HG03064 (cell line): ENCODE measurements around the gene TMX4.
A peak's percentile ranks its signal among the peaks of the same experiment; 100 is the strongest.

Source experiments
- ATAC-seq: cut with Tn5 transposase; IDR thresholded peaks from one replicate; pipeline ENCODE4 v1.9.1; 2021; ENCODE audit warnings: low read depth; ENCODE audit not compliant: unreplicated experiment

Gene TMX4

DNA sequence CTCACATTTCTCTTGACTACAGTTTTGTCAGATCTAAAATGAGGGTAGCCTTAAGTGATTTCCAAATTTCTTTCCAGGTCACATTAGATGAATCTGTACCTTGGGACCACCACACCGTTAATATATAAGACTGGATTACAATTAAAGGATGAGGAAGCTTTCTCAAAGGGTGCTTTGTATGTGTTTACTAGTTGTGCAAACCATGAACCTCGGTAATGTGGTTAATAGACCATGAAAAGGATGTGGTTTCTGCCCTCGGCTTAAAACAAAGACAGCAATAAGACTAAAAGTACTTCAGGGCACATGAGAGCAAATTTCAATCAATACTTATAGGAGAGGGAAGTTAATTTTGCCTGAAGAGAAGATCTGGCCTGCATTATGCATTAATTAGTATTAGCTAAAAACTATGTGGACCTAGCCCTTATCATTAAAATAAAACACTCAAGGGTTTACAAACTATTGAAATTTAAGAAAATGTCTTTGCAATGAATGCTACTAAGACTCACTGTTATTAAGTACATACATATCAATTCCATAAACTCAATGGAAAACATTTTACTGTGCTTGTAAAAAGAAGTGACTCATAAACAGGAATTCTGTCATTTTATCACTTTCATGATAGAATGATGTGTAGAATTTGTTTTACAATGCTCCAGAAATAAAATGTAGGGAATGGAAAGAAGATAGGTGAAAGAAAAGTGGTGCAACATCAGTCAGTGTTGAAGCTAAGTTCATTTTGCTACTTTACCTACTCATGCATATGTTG is 936 bp upstream of the TMX4 start:
- ATAC-seq: peak; percentile 49

DNA sequence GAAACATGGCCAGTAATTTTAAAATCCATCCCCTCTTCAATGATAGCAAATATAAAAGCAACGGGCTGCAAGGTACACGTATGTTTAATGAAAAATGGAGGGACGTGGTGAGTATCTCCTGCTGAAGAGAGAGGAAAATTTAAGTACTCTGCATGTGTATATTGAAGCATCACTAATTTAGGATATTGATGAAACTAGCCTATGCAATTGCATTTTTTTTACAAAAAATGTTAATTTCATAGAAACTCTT is 362 bp upstream of the TMX4 start:
- peak; percentile 3 for ATAC-seq

DNA sequence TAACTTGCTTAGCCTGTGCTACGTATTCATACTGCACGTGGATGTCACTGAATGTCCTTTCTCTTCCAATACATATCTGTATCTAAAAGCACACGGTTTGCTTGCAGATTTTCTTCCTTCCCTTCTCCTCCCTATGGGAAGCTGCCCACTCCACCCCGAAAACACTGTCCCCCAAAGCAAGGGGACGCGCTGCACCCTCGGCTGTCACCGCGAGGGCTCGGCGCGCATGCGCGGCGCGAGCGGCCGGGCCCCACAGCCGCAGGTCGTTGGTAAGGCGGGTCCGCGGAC is 659 bp downstream of the TMX4 start:
- peak; percentile 75 for ATAC-seq

DNA sequence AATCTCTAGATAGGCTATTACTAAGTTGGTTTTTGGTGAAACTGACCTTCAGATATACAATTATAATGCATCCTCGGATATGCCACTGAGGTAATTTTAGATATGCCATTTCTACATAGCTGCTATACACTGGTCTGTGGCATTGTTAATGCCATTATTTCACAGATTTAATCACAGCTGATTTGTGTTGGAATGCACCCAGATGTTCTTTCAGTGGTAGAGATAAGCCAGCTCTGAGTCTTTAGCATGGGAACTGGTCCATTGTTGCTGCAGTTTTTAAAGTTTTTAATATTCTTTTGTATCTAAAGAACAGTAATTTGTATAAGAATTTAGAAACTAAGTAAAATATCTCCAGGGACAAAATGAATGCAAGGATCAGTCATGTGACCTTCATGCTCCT is 6.8 kb downstream of the TMX4 start:
- no peak for ATAC-seq

DNA sequence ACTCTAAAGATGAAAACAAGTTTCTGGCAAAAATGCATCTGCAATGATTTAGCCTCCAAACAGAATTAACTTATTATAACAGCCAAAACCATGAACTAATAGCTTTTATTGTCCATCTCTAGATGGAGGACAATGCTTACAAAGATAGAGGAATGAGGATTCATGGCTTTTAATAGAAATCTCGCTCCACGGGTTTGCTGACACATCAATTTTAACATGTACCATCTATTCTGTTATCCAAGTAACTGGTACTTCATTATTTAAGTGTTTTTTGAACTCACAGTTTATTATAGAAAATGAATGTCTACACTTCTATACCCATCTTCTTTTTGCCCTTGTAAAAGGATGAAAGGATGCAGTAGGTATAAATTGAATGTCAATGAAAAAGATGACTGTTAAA is 10.8 kb downstream of the TMX4 start:
- ATAC-seq: no peak

DNA sequence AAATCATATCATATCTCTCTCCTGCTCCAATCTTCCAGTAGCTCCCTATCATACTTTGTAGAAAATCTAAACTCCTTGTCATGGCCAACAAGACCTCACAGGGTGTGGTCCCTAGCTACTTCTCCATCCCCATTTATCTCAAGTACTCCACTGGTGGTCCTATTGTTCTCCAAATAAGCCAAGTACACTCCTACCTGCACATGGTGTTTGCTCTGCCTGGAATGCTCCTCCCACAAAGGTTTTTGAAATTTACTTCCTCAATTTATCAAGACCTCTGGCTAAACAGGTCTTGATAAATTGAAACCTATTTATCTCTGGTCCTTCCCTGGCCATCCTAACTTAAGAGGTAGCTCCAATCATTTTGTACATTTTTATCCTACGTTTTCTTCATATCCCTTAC is 12.1 kb downstream of the TMX4 start:
- no peak for ATAC-seq

DNA sequence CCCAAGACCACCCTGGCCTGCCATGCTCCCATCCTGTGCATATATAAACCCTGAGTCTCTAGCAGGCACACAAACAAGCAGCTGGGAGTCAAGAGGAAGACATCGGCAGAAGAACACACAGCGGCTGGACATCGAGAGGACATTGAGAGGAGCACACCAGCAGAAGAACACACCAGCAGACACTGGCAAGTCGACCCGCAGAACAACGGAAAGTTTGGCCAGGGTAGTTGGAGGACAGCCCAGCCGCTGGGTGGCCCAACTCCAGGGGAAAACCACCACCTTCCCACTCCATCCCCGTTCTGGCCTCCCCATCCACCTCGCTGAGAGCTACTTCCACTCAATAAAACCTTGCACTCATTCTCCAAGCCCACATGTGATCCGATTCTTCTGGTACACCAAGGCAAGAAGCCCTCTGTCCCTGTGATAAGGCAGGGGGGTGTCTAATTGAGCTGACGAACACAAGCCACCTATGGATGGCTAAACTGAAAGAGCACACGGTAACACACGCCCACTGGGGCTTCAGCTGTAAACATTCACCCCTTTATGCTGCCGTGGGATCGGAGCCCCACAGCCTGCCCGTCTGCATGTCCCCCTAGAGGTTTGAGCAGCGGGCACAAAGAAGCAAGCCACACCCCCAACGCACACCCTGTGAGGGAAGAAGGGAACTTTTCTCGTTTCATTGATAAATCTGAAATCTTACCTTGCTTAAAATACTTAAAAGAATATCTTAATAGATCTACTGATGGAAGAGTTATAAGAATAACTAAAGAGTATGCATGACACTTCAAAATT is 13.8 kb downstream of the TMX4 start:
- no peak for ATAC-seq

DNA sequence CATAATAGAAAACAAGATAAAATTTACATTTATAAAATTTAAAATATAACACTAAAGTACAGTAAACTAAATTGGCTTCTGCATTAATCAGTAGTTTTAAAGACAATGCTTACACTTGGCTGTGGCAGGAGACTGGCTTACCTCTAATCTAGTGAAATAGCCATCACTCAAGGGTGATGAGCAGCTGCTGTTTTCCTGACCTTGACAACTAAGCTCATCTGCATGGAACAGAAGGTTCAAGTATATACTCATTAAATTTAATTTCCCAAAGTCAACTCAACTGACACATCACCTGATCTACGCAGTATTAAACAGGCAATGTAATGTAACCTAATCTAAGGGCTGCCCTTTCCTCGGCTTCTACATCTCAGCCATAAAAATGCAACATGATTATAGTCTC is 14.5 kb downstream of the TMX4 start:
- no peak for ATAC-seq

DNA sequence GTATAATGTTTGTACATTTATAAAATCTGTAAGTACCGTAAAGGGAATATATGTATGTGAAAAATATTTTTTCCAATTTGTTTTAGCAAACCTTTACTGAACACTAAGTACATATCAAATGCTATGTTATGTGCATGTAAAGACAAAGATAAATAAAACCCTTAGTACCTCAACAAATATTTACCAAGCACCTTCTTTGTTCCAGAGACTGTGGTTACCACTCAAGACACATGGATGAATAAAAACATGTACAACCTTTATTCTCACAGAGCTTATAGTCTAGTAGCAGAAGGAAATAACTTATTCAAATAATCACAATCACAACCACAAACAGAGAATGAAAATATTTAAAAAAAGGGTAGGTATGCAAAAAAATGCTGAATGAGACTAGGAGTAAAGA is 17.5 kb downstream of the TMX4 start:
- no peak for ATAC-seq

DNA sequence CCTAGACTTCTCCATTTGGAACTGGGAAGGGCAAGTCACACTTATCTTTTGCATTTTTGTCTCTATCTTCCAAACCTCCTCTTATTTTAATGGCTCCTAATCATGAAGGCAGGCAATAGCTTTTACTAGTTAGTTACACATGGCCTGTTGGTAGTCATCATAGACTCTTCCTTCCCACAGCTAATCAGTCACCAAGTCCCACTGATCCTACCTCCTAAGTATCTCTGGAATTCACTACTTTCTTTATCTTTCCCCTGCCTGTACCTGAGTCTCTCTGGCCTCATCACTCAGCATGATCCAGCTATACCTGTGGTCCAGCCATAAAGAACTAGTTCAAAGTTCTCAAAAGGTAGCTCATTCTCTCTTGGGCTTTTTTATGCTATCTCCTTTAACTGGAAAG is 18.8 kb downstream of the TMX4 start:
- ATAC-seq: no peak

DNA sequence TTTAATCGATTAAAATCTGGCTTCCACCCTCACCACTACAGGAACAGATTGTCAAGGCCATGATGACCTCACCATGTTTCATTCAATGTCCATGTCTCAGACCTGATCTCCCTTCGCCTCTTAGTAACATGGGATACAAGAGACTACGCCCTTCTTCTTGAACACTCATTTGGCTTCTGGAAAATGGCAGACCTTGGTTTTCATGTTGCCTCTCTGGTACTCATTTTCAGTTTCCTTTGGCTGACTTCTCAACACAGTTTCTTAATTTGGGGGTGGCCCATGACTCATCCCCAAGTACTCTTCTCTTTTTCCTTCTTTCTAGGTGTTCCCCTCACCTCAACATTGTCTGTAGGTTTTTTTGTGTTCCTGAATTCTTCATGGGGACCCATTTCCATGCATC is 22.7 kb downstream of the TMX4 start:
- no peak for ATAC-seq

DNA sequence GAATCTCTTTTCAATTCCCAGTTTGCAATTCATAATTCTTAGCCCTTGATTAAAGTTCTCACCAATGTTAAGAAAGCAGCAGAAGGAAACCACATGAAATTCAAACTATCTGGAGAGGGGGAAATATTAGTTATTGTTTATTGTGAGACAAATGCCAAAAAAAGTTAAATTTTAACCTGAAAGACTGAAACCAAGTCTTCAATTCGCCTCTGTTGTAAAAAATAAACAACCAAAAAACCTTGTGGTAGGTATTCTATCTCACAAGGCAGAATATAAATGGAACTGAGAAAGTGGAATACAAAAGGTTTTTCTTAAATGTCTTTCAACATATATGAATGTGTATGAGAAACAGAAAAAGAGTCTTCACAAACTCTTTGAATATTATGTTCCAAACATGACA is 24.8 kb downstream of the TMX4 start:
- ATAC-seq: no peak

DNA sequence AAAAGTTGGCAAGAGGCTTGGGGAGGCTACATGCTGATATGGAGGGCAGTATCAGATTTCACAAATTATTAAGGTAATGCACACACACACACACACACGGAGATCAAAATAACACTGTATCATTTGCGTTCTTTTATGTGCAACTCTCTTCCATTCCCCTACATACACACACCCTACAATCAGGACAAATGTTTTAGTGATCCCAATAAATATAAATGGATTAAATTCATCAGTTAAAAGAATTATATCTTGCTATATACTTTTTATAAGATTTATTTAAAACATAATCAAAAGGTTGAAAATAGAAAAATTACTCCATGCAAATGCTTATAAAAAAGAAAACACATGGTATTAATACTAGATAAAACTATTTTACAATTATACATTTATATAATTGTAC is 25.9 kb downstream of the TMX4 start:
- no peak for ATAC-seq

DNA sequence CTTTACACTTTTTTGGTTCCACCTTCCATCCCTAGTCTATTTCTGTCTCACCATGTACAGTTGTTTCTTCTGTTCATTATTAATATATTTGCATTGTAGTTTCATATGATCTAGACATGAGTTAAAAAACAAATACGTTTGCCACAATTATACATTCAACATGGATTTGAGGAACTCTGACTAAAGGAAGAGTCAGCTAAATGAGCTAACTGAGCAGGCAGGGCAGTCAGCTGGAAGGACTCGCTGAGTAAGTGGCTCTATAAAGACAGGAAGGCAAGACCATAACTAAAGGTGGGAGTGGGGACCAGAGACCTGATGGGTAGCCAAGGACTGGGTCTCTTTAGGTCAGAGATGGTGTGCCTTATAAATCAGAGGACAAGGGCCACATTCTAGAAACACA is 26.3 kb downstream of the TMX4 start:
- ATAC-seq: no peak

DNA sequence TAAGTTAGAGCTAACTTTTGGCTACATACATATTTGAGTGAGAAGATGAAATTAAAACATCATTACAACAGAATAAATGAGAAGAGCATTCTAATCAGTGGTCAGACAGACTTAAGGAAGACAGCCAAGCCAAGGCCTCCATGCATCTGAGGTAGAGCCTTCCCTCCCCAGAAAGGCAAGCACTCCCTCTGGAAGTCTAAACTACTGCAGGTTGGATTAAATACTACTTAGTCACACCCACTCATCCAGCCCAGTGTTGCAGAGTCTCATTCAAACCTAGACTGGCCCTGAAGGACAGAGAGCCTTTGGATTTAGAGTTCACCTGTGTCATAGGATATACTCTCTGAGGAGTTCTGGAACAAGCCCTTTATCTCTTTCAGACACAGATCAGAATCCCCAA is 29.2 kb downstream of the TMX4 start:
- ATAC-seq: no peak

DNA sequence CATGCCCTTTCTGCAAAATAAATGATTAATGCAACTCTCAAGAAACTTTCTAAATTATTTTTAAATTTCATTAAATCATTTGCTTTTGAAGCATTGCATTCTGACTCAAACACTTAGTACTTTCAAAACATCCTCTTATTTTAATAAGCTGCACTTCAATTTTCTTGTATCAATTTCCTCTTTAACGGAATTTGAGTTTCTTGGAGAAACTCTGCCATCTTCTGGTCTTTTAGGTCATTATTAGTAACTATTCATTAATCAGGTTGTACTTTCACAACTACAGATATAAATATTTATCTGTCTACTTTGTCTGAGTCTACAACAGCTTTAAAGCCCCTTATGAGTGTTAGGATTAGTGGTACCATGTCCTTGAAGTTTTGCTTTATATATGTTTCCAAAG is 30.2 kb downstream of the TMX4 start:
- ATAC-seq: no peak

DNA sequence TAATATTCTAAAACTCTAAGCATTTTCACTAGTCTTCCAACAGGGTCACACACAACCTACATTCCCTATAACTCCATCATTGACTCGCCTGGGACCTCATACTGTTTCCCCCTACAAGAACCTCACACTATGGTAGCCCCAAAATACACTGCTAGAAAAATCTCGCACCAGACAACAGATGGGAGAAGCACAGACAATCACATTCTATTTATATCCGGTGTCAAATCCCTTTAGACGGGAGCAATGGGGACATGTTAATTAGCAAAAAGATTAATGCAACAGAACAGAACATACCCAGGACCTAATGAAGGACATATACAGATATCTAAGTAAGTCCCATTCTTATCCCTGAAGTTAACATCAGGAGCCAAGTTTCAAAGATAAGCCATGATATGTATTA is 33.6 kb downstream of the TMX4 start:
- ATAC-seq: no peak

DNA sequence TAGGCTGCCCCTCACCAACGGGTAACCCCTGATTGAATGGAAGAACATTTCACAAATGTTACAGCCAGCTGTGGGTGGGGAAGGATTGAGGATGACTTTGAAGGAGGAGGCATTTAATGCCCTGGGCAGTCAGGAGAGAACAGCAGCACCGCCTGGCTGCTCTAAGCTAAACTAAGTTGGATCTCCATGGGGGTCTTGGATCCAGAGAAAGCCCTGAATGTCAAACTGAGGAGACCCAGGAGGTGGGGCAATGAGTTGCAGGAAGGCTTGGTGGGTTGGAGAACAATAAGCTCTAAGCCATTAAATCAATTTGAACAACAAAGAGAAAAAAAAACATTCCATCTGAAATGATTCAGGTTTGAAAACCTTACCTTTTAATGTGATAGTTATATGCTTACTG is 35.4 kb downstream of the TMX4 start:
- no peak for ATAC-seq

DNA sequence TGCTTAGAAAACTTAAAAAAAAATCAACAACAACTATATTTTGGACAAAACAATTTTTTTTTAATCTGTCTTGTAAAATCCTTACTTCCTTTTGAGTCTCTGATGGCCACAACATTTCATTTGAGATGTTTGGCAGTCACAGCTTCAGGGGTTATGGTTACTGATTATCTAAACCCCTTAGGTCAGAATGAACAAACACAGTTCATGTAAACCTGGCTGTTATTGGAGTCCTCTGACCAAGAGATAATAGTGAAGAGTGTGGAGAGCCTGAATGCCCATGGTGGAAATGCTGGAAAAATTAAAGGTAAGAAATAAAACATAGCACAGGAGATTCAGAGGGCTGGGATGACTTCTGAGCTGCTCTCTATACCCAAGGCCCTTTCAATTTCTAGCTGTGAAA is 38.2 kb downstream of the TMX4 start:
- no peak for ATAC-seq

DNA sequence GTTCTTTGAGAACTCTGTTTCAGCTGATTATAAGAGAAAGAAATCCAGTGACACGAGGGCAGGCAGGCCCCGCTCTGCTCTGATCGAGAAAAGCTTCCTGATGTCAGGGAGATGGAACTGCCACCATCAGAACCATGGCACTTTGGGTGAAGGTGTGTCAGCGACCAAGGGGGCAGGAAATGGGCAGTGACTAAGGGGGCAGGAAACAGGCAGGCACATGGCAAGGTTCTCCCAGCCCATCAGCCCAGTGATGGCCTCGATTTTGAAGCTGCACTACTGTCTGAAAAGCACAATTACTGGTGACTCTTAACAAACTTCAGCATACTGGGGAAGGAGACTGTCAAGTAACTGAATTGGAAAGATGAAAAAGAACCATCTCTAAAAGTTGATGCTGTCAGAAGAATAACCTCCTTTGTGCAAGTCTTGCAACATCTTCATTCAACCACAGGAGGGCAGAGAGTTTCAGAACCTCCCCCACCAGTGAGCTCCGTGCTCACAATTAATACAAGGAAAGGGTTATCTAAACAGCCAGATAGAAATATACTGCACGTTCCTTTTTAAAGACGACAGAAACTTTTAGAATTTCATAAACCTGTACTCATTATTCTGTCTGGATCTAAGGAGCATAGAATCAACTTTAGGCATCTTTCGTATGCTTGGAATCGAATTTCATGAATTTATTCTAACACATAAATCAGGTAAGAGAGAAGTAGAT is 39.1 kb downstream of the TMX4 start:
- ATAC-seq: no peak

DNA sequence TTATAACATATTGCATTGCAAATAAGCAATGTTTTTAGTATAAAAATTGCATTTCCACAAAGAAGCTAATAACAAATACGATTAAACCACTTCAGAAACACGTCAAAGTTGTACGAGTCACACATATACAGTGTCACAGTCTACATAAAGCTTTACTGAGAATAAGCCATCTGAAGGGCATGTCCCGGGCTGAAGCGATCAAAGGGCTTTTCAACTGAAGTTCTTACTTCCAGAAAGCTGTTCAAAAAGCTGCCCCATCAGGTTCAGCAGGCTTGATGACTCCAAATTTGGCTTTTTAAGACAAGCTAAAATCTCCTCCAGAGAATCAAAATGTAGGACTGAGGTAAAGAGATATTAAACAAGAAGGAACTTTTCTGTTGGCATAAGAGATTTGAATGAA is 41.9 kb downstream of the TMX4 start:
- ATAC-seq: no peak

DNA sequence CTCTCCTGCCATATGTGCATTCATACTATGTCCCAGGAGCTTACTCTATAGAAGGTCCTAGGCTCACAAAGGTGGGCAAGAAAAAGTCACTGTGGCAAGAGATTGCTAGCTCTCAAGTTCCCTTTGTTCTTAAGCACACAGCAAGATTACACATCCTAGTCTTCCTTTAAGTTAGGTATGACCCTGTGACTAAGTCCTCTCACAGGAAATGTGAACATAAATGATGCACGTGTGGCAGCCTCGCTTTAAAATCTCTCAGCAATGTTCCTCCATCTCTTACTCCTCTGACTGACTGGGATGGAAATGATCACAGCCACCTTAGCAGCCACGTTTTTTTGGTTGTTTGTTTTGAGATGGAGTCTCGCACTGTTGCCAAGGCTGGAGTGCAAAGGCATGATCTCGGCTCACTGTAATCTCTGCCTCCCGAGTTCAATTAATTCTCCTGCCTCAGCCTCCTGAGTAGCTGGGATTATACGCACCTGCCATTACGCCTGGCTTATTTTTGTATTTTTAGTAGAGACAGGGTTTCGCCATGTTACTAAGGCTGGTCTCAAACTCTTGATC is 43.6 kb downstream of the TMX4 start:
- ATAC-seq: no peak
